HL-60/S4 treated with phorbol 12-myristate 13-acetate at 8.2 ng/mL for 4 days and 3 days (cell line): ENCODE measurements around the gene GDF10.

Experiments used
- in situ Hi-C: fragments of 300-500 bp; cut with MboI; formaldehyde crosslinking; loops from 2 replicates; pipeline ENCODE4 v1.15.0; 2022; ENCODE audit warnings: low sequenced_read_pairs

Gene GDF10

GRCh38 chr10:47331954-47332353 is 32.0 kb downstream of the GDF10 start:
- in situ Hi-C loops, result no loop called here

DNA sequence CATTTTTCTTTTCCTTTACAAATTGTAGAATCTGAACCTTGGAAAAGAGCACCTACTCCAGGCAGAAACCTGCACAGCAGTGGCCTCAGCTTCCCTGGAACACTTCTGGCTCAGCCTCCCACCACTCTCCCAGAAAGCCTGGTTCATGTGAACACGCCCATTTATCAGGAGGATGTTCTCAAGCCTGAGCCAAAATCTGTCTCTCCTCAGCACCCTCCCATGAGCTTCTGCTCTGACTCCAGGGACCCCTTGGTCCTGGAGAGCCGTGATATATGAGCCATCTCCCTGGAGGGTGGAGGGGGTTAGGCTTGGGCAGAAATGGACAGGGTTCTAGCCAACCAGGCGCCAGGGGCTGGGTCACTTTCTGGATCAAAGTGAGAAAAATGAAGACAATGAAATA is 32.4 kb downstream of the GDF10 start:
- in situ Hi-C loops, result no loop called here

- in situ Hi-C loops, result no loop called here
Observed at GRCh38 chr10:47332946-47333345, 32.9 kb downstream of the GDF10 start.

GRCh38 chr10:47333532-47333931 is 33.5 kb downstream of the GDF10 start:
- in situ Hi-C loops, result no loop called here

GRCh38 chr10:47334466-47335295 is 34.7 kb downstream of the GDF10 start:
- in situ Hi-C loops, result no loop called here

- in situ Hi-C loops, result no loop called here
Observed at GRCh38 chr10:47335906-47336305, 35.9 kb downstream of the GDF10 start.

GRCh38 chr10:47336387-47337134 is 36.6 kb downstream of the GDF10 start:
- in situ Hi-C loops, result no loop called here

DNA sequence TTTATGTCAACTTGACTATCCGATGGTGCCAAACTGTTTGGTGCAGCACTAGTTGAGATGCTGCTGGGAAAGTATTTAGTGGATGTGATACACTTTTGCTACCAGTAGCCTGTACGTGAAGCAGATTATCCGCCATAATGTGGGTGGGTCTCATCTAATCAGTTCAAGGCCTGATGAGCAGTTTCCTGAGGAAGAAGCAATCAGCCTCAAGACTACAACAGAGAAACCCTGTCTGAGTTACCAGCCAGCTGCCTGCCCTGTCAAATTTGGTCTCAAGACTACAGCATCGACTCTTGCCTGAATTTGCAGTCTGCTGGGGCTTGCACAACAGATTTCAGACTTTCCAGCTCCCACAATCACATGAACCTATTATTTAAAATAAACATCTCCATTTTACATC is 37.3 kb downstream of the GDF10 start:
- in situ Hi-C loops, result no loop called here

DNA sequence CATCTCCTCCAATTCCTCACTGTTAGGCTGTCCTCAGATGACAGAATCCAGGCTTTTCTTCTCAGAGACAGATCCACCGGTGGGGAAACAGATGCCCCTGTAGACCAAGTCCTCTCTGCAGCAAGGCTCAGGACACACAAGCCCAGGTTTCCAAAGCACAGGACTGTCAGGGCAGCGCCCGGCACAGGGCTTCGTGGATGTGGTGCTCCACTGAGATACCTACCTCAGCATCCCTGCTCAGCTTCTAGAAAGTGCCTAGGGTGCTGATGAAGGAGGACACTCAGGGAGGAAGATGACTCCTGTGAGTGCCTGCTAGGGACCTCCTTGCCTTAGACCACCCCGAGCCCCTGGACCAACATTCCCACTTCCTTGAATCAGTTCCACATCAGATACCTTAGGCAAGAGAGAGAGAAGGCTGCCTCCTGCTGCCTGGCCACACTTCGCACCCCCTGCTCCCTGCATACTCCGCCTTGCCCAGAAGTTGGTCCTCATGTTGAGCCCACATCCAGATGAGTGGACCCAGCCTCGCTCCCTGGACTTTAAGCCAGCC is 39.3 kb downstream of the GDF10 start:
- in situ Hi-C loops, result no loop called here

DNA sequence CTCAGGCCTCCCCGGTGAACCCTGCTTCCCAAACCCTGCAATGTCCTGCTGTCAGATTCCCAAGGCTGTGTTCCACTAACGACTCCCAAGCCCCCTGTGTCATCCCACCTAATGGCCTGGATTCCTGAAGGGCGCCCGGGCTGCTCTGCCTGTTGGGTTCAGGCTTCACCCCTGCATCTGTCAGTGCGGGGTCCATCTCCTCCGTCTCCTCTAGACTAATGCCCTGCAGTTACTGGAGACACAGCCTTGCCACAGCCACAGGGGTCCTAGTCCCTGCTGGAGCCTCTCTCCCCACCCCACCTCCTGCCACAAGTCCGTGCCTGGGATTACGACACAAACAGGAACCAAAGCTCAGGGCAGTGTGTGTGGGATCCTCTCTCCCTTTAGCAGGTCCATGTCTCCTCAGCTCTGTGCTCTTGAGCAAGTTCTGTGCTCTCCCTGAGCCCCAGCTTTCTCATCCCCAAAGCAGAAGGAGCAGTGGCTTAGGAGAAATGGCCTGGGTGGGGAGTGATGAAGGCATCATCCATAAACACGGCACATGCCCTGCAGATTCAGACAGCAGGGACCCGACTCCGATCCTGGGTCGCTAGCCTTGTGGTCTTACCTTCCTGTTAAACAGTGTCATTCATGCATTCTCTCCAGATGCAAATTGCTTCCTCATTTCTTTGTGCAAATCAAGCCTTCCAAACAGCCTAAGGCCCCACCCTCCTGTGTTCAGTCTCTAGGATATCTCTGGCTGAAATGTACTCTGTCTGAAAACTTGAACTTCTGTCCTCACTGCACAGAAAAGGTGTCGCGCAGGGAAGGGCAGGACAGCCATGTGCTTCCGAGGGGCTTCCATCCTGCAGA is 40.0 kb downstream of the GDF10 start:
- in situ Hi-C loops, result no loop called here

GRCh38 chr10:47340608-47341170 is 40.7 kb downstream of the GDF10 start:
- in situ Hi-C loops, result no loop called here

DNA sequence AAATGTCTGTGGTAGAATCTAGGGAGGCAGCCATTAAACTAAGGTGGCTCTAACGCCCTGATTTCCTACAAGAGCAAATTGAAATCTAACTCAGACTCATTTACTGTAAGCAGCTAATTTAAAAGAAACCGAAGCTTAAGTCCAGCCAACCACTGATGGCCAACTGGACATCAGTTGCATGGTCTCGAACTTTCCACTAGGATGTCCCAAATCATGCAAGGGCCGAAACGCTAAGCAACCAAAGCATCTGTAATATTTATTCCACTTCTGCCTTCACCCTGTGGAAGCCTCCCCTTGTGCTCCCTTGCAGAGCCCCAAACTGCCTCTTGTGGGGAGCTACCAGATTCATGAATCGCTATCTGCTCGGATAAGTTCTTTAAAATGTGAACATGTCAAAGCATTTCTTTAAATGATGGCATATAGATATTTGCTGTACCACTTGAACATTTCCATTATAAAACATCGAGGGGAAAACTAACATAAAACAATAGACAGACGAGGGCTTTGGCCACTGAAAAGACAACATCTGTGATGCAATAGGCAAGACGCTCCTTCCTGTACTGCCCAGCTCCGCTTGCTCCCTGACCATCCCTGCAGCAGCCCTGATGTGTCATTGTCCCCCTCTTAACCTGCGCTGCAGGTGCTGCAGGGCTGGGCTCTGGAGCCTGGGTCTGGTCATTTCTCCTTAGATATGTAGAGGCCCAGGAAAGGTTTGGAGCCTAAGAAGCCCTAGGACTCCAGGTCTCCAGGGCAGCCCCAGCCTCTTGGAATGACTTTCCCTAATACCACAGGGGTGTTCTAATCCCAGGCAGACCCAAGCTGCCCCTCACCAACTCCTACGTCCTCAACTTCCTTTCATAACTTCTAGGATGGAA is 45.2 kb downstream of the GDF10 start:
- in situ Hi-C loops, result no loop called here

DNA sequence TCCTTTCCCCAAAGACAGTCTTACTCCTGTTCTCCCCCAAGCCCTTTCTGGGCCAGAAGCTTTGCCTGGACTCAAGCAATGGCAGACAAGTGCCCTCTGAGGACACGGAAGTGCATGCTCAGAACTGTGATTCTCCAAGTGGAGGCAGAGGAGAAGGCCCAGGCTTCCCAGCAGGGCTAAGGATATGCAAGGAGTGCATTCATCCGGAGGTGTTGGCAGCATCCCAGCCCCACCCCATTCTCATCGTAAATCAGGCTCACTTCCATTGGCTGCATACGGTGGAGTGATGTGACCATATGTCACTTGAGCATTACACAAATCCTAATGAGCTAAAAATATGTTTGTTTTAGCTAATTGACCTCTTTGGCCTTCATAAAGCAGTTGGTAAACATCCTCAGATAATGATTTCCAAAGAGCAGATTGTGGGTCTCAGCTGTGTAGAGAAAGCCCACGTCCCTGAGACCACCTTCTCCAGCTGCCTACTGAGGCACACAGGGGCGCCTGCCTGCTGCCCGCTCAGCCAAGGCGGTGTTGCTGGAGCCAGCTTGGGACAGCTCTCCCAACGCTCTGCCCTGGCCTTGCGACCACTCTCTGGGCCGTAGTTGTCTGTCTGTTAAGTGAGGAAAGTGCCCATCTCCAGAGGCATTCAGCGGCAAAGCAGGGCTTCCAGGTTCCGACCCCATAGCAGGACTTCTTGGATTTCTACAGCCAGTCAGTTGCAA is 46.7 kb downstream of the GDF10 start:
- in situ Hi-C loops, result no loop called here

DNA sequence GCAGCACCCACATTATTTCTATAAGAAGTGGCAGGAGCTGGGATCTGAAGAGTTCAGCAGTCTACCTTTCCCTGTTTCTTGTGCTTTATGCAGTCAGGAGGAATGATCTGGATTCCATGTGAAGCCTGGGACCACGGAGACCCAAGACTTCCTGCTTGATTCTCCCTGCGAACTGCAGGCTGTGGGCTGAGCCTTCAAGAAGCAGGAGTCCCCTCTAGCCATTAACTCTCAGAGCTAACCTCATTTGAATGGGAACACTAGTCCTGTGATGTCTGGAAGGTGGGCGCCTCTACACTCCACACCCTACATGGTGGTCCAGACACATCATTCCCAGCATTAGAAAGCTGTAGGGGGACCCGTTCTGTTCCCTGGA is 47.3 kb downstream of the GDF10 start:
- in situ Hi-C loops, result no loop called here

GRCh38 chr10:47348138-47348651 is 48.2 kb downstream of the GDF10 start, which contains the start of gene RBP3:
Gene RBP3, plus strand, starts transcription at chr10:47348363. Its CDS starts 122 bp downstream, at chr10:47348485.
- in situ Hi-C loops, result no loop called here

GRCh38 chr10:47348661-47349470 is 48.9 kb downstream of the GDF10 start:
- in situ Hi-C loops, result no loop called here

DNA sequence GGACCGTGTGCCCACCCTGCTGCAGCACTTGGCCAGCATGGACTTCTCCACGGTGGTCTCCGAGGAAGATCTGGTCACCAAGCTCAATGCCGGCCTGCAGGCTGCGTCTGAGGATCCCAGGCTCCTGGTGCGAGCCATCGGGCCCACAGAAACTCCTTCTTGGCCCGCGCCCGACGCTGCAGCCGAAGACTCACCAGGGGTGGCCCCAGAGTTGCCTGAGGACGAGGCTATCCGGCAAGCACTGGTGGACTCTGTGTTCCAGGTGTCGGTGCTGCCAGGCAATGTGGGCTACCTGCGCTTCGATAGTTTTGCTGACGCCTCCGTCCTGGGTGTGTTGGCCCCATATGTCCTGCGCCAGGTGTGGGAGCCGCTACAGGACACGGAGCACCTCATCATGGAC is 49.5 kb downstream of the GDF10 start:
- in situ Hi-C loops, result no loop called here

DNA sequence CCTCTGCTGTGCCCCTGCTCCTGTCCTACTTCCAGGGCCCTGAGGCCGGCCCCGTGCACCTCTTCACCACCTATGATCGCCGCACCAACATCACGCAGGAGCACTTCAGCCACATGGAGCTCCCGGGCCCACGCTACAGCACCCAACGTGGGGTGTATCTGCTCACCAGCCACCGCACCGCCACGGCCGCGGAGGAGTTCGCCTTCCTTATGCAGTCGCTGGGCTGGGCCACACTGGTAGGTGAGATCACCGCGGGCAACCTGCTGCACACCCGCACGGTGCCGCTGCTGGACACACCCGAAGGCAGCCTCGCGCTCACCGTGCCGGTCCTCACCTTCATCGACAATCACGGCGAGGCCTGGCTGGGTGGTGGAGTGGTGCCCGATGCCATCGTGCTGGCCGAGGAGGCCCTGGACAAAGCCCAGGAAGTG is 50.0 kb downstream of the GDF10 start:
- in situ Hi-C loops, result no loop called here
